Measurements from ENCODE around the gene HARS1. TPM values are rescaled to one million over a fixed set of nuclear protein-coding genes. Genes with fewer than 3 reads are reported as not detected.
"Not testable (repeated sequence)": the region's sequence is repeated elsewhere in the genome, so short reads cannot be mapped to it uniquely, and the experiment has no call there.

The HARS1 gene
- total RNA-seq, 1 experiment from 2014 or later = 76.4 TPM

- intact Hi-C loops (cut with micrococcal nuclease; ENCODE audit: unreplicated experiment) = loop anchor here (5.0 kb wide), 2 partner anchors 62 to 77 kb away; partner anchors contain the start of genes APBB3 and SLC35A4
- POLR2A ChIA-PET = interaction anchor here (0.7 kb wide), 1 partner anchor 8 kb away, joined by 3 read pairs; the partner anchor contains the start of genes IK and NDUFA2
Measured at GRCh38 chr5:140639148-140639981, 51.8 kb downstream of the HARS1 start, which contains the start of gene TMCO6. TMCO6 (plus strand) TSS chr5:140639451; CDS start chr5:140639528, 77 bp downstream.

GRCh38 chr5:140638898-140639147 is 52.3 kb downstream of the HARS1 start:
- in situ Hi-C loops (cut with HindIII; ENCODE audit: low pct_unique_long_range_greater_than_20kb, low sequenced_read_pairs); H3K4me1 ChIP-seq (ENCODE audit: control insufficient read depth, insufficient read depth, low read length); DNase-seq (ENCODE audit: low read depth, low spot score); H3K36me3 ChIP-seq (ENCODE audit: control insufficient read depth, insufficient read depth, low read length); H3K9me3 ChIP-seq (ENCODE audit: control insufficient read depth, insufficient read depth, low read depth, low read length); ATAC-seq; BruUV-seq (replicated peaks); H3K27me3 ChIP-seq (ENCODE audit: control insufficient read depth, insufficient read depth, low read length): not testable (repeated sequence)
- H3K4me3 ChIP-seq (ENCODE audit: low read depth in 2 of 2, low read length in 2 of 2) = peak overlapping the region; percentile 84 to 86
- peak overlapping the region; percentile 92 for H3K27ac ChIP-seq (ENCODE audit: low read length)
- intact Hi-C loops (cut with micrococcal nuclease; ENCODE audit: unreplicated experiment) = loop anchor here (5.0 kb wide), 2 partner anchors 62 to 77 kb away; partner anchors contain the start of genes APBB3 and SLC35A4
- ChIA-PET CTCF (interaction anchor here (1.0 kb wide), 1 partner anchor 92 kb away, joined by 3 read pairs; the partner anchor contains the start of gene EIF4EBP3), POLR2A (interaction anchor here (0.5 to 0.7 kb wide), 2 partner anchors 9 to 26 kb away, joined by 3 to 6 read pairs; partner anchors contain the start of genes IK and NDUFA2)

More at GRCh38 chr5:140639148-140639981, 51.8 kb downstream of the HARS1 start, which contains the start of gene TMCO6:
- DNase-seq (ENCODE audit: low read depth, low spot score) (peak; percentile 86), ATAC-seq (peak; percentile 98)
- TF ChIP-seq TCF7L2 (IDR thresholded peaks at IDR 0.05; ENCODE audit: low read depth, low read length) (no peak), POLR2AphosphoS5 (IDR thresholded peaks at IDR 0.05; ENCODE audit: low read depth, low read length) (peak; percentile 81), SIN3A (IDR thresholded peaks at IDR 0.05; ENCODE audit: borderline replicate concordance, insufficient read depth, low read depth, low read length) (peak; percentile 35; the same call in 1 of the 2 replicates)
- TF ChIP-seq, protein P1, sequence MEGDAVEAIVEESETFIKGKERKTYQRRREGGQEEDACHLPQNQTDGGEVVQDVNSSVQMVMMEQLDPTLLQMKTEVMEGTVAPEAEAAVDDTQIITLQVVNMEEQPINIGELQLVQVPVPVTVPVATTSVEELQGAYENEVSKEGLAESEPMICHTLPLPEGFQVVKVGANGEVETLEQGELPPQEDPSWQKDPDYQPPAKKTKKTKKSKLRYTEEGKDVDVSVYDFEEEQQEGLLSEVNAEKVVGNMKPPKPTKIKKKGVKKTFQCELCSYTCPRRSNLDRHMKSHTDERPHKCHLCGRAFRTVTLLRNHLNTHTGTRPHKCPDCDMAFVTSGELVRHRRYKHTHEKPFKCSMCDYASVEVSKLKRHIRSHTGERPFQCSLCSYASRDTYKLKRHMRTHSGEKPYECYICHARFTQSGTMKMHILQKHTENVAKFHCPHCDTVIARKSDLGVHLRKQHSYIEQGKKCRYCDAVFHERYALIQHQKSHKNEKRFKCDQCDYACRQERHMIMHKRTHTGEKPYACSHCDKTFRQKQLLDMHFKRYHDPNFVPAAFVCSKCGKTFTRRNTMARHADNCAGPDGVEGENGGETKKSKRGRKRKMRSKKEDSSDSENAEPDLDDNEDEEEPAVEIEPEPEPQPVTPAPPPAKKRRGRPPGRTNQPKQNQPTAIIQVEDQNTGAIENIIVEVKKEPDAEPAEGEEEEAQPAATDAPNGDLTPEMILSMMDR (IDR thresholded peaks at IDR 0.05) = peak; percentile 87
- TF ChIP-seq, protein P2, sequence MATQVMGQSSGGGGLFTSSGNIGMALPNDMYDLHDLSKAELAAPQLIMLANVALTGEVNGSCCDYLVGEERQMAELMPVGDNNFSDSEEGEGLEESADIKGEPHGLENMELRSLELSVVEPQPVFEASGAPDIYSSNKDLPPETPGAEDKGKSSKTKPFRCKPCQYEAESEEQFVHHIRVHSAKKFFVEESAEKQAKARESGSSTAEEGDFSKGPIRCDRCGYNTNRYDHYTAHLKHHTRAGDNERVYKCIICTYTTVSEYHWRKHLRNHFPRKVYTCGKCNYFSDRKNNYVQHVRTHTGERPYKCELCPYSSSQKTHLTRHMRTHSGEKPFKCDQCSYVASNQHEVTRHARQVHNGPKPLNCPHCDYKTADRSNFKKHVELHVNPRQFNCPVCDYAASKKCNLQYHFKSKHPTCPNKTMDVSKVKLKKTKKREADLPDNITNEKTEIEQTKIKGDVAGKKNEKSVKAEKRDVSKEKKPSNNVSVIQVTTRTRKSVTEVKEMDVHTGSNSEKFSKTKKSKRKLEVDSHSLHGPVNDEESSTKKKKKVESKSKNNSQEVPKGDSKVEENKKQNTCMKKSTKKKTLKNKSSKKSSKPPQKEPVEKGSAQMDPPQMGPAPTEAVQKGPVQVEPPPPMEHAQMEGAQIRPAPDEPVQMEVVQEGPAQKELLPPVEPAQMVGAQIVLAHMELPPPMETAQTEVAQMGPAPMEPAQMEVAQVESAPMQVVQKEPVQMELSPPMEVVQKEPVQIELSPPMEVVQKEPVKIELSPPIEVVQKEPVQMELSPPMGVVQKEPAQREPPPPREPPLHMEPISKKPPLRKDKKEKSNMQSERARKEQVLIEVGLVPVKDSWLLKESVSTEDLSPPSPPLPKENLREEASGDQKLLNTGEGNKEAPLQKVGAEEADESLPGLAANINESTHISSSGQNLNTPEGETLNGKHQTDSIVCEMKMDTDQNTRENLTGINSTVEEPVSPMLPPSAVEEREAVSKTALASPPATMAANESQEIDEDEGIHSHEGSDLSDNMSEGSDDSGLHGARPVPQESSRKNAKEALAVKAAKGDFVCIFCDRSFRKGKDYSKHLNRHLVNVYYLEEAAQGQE (IDR thresholded peaks at IDR 0.05; ENCODE audit: insufficient read depth in 1 of 2, low read depth in 2 of 2, low read length in 1 of 2) = no peak
- in situ Hi-C loops (cut with HindIII; ENCODE audit: low pct_unique_long_range_greater_than_20kb, low sequenced_read_pairs) = no loop called here
- H3K4me1 ChIP-seq (ENCODE audit: control insufficient read depth, insufficient read depth, low read length) = 0 out of 2 replicates have a peak, but pooled peaks cover 5% of the 10 kb centered on the region
- H3K36me3 ChIP-seq (ENCODE audit: control insufficient read depth, insufficient read depth, low read length) = 0 out of 2 replicates have a peak, but pooled peaks cover 4% of the 10 kb centered on the region
- no peaks in the 10 kb centered on the region for H3K27me3 ChIP-seq (ENCODE audit: control insufficient read depth, insufficient read depth, low read length)
- H3K4me3 ChIP-seq (ENCODE audit: low read depth in 2 of 2, low read length in 2 of 2) = peak within 1 kb of the TSS; percentile 84 to 86
- no peaks in the 10 kb centered on the region for H3K9me3 ChIP-seq (ENCODE audit: control insufficient read depth, insufficient read depth, low read depth, low read length)
- CTCF ChIA-PET = interaction anchor here (1.0 kb wide), 1 partner anchor 92 kb away, joined by 3 read pairs; the partner anchor contains the start of gene EIF4EBP3
- peak within 1 kb of the TSS; percentile 92 for H3K27ac ChIP-seq (ENCODE audit: low read length)
- BruUV-seq (replicated peaks) = no TSS peak
